ENCODE measurements around the gene SPTBN4.

DNA sequence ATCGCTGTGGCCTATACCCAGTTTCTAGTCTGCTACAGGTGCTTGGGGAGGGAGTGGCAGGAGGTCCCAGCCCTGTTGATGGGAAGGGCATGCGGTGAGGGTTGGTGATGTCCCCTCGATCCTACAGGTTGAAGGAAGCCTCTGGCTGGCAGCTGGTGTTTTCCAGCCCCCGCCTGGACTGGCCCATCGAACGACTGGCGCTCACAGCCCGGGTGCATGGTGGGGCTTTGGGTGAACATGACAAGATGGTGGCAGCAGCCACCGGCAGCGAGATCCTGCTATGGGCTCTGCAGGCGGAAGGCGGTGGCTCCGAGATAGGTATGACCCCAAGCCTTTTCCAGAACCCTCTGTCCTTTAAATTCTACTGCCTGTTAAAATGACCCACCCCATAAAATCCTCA, 113.8 kb downstream of the SPTBN4 start:
- TF ChIP-seq, protein P1, sequence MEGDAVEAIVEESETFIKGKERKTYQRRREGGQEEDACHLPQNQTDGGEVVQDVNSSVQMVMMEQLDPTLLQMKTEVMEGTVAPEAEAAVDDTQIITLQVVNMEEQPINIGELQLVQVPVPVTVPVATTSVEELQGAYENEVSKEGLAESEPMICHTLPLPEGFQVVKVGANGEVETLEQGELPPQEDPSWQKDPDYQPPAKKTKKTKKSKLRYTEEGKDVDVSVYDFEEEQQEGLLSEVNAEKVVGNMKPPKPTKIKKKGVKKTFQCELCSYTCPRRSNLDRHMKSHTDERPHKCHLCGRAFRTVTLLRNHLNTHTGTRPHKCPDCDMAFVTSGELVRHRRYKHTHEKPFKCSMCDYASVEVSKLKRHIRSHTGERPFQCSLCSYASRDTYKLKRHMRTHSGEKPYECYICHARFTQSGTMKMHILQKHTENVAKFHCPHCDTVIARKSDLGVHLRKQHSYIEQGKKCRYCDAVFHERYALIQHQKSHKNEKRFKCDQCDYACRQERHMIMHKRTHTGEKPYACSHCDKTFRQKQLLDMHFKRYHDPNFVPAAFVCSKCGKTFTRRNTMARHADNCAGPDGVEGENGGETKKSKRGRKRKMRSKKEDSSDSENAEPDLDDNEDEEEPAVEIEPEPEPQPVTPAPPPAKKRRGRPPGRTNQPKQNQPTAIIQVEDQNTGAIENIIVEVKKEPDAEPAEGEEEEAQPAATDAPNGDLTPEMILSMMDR (IDR thresholded peaks at IDR 0.05), result no peak
- no peak for TF ChIP-seq POLR2A (IDR thresholded peaks at IDR 0.05)
- no peak for TF ChIP-seq EP300 (IDR thresholded peaks at IDR 0.05)
